HCT116 (cell line): ENCODE results near the gene SEPHS2. TPM values are rescaled to one million over a fixed set of nuclear protein-coding genes. Genes with fewer than 3 reads are reported as not detected.

Experiments used
- ATAC-seq: fragments of 200-7000 bp; cut with Tn5 transposase; 2 replicates; pipeline ENCODE4 v1.9.1; 2020; ENCODE audit warnings: mild to moderate bottlenecking, moderate library complexity
- BruUV-seq: library from RNA; stranded (reverse); fragments of 400-500 nt; replicated peaks from 2 replicates; lab custom pipeline; 2021; lab: Mats Ljungman, UMichigan
- CTCF ChIA-PET: fragments of 300-600 bp; sonication (Branson Sonifier 250); formaldehyde crosslinking; loops from one replicate; lab custom pipeline; 2021; ENCODE audit warnings: antibody characterized with exemption; lab: Charles Lee
- POLR2A ChIA-PET: fragments of 300-600, 350-600 bp; sonication (Branson Sonifier 250); formaldehyde crosslinking; loops from one replicate; lab custom pipeline; 2021; ENCODE audit warnings: antibody characterized with exemption; lab: Charles Lee
- RAD21 ChIA-PET, 2 experiments: fragments of 300-600 bp; sonication (Branson Sonifier 250); formaldehyde crosslinking; loops; one replicate each; lab custom pipeline; 2023; ENCODE audit warnings: low total read pairs in 2 of 2; ENCODE audit not compliant: uncharacterized antibody in 2 of 2, unreplicated experiment in 2 of 2, low non-redundant PET in 1 of 2; lab: Charles Lee
- DNase-seq: peaks from one replicate; pipeline ENCODE4 v3.0.0-alpha.2; 2010; ENCODE audit warnings: low read depth, low spot score
- H2AFZ ChIP-seq: fragments of 200-600 bp; shearing (Covaris generic), sonication (generic); 2 replicates; pipeline ENCODE4 v1.6.1; 2017; ENCODE audit warnings: low read depth, mixed run types, mixed read lengths, antibody characterized with exemption, low read length; ENCODE audit not compliant: poor library complexity, severe bottlenecking
- H3K27ac ChIP-seq: 2 replicates; pipeline ENCODE4 v1.5.1; 2012; ENCODE audit warnings: low read depth, low read length
- H3K27me3 ChIP-seq: fragments of 200-600 bp; sonication (generic); 2 replicates; pipeline ENCODE4 v1.6.1; 2016; ENCODE audit warnings: mixed run types, low read length, mixed read lengths; ENCODE audit not compliant: insufficient read depth
- H3K36me3 ChIP-seq, 2 experiments: fragments of 200-500 bp in 1 of 2; fragments of 200-600 bp in 1 of 2; sonication (Bioruptor generic) in 1 of 2; sonication (generic) in 1 of 2; 2 replicates each; pipeline versions ENCODE4 v1.5.1 to v1.6.1; 2014 to 2016; ENCODE audit warnings: low read length in 2 of 2, inconsistent platforms in 1 of 2, mixed read lengths in 1 of 2, mixed run types in 1 of 2; ENCODE audit not compliant: insufficient read depth in 2 of 2, control insufficient read depth in 1 of 2
- H3K4me1 ChIP-seq, 2 experiments: fragments of 200-600 bp in 1 of 2; sonication (generic) in 1 of 2; 2 replicates each; pipeline versions ENCODE4 v1.5.1 to v1.6.1; 2012 to 2017; ENCODE audit warnings: low read length in 2 of 2, inconsistent platforms in 1 of 2, mild to moderate bottlenecking in 1 of 2, mixed read lengths in 1 of 2, mixed run types in 1 of 2, moderate library complexity in 1 of 2; ENCODE audit not compliant: insufficient read depth in 2 of 2, control insufficient read depth in 1 of 2
- H3K4me2 ChIP-seq: fragments of 200-600 bp; sonication (generic); 2 replicates; pipeline ENCODE4 v1.6.1; 2017; ENCODE audit warnings: mixed run types, low read length, mixed read lengths
- H3K4me3 ChIP-seq, 2 experiments: fragments of 200-600 bp in 1 of 2; sonication (generic) in 1 of 2; replicated peaks in 1 of 2; 2 replicates each; pipeline ENCODE4 v1.5.1; 2011 to 2016; ENCODE audit warnings: low read length in 2 of 2, control low read depth in 1 of 2, low read depth in 1 of 2, mild to moderate bottlenecking in 1 of 2, mixed read lengths in 1 of 2, mixed run types in 1 of 2
- H3K79me2 ChIP-seq: fragments of 200-600 bp; sonication (generic); 2 replicates; pipeline ENCODE4 v1.6.1; 2017; ENCODE audit warnings: mild to moderate bottlenecking, mixed run types, low read length, moderate library complexity, mixed read lengths; ENCODE audit not compliant: insufficient read depth
- H3K9ac ChIP-seq: fragments of 200-600 bp; sonication (generic); 2 replicates; pipeline ENCODE4 v1.6.1; 2016; ENCODE audit warnings: low read length, mixed read lengths
- H3K9me2 ChIP-seq: fragments of 200-600 bp; sonication (generic), shearing (Covaris generic); 2 replicates; pipeline ENCODE4 v1.6.1; 2017; ENCODE audit warnings: mixed run types, mild to moderate bottlenecking, moderate library complexity; ENCODE audit not compliant: insufficient read depth
- H3K9me3 ChIP-seq, 2 experiments: fragments of 200-500 bp in 1 of 2; fragments of 200-600 bp in 1 of 2; sonication (Bioruptor generic) in 1 of 2; sonication (generic) in 1 of 2; 2 replicates each; pipeline ENCODE4 v1.6.1; 2014 to 2017; ENCODE audit warnings: low read length in 2 of 2, mixed read lengths in 2 of 2, inconsistent platforms in 1 of 2, low read depth in 1 of 2, mild to moderate bottlenecking in 1 of 2, mixed run types in 1 of 2, moderate library complexity in 1 of 2; ENCODE audit not compliant: control insufficient read depth in 1 of 2, insufficient read depth in 1 of 2
- H4K20me1 ChIP-seq: fragments of 200-600 bp; sonication (generic), shearing (Covaris generic); 2 replicates; pipeline ENCODE4 v1.6.1; 2017; ENCODE audit warnings: mixed run types, mild to moderate bottlenecking, moderate library complexity; ENCODE audit not compliant: insufficient read depth
- ATF3 ChIP-seq: IDR thresholded peaks from 2 replicates; pipeline ENCODE4 v1.6.1; 2012
- CBX3 ChIP-seq: IDR thresholded peaks from 2 replicates; pipeline ENCODE4 v1.6.1; 2012; ENCODE audit warnings: low read depth
- EGR1 ChIP-seq: IDR thresholded peaks from 2 replicates; pipeline ENCODE4 v1.6.1; 2012; ENCODE audit warnings: low read depth
- ELF1 ChIP-seq: IDR thresholded peaks from 2 replicates; pipeline ENCODE4 v1.6.1; 2012; ENCODE audit warnings: low read depth, borderline replicate concordance
- EZH2phosphoT487 ChIP-seq: fragments of 200-600 bp; IDR thresholded peaks from 2 replicates; pipeline ENCODE4 v1.6.1; 2018; ENCODE audit warnings: antibody characterized with exemption, borderline replicate concordance
- JUND ChIP-seq: IDR thresholded peaks from 2 replicates; pipeline ENCODE4 v1.6.1; 2012
- MAX ChIP-seq: IDR thresholded peaks from 2 replicates; pipeline ENCODE4 v1.6.1; 2012
- POLR2A ChIP-seq: IDR thresholded peaks from 2 replicates; pipeline ENCODE4 v1.7.0; 2011; ENCODE audit warnings: borderline replicate concordance; ENCODE audit not compliant: insufficient read depth, insufficient read length; ENCODE audit errors: extremely low read depth
- POLR2AphosphoS5 ChIP-seq: IDR thresholded peaks from 2 replicates; pipeline ENCODE4 v1.6.1; 2011; ENCODE audit warnings: mild to moderate bottlenecking, low read depth, low read length, moderate library complexity
- RAD21 ChIP-seq: IDR thresholded peaks from 2 replicates; pipeline ENCODE4 v1.6.1; 2012; ENCODE audit warnings: low read depth, mild to moderate bottlenecking
- SIN3A ChIP-seq: IDR thresholded peaks from 2 replicates; pipeline ENCODE4 v1.6.1; 2012; ENCODE audit warnings: low read depth
- SRF ChIP-seq: IDR thresholded peaks from 2 replicates; pipeline ENCODE4 v1.6.1; 2012; ENCODE audit warnings: low read depth
- TCF7L2 ChIP-seq: IDR thresholded peaks from 2 replicates; pipeline ENCODE4 v1.7.0; 2011; ENCODE audit warnings: borderline replicate concordance, inconsistent platforms; ENCODE audit not compliant: insufficient read depth, insufficient read length; ENCODE audit errors: extremely low read depth
- YY1 ChIP-seq: IDR thresholded peaks from 2 replicates; pipeline ENCODE4 v1.6.1; 2011; ENCODE audit warnings: low read length, low read depth, moderate library complexity, mild to moderate bottlenecking; ENCODE audit not compliant: insufficient replicate concordance; ENCODE audit errors: extremely low read depth
- ZFX ChIP-seq: fragments of 450-650 bp; IDR thresholded peaks from 2 replicates; pipeline ENCODE4 v1.6.1; 2017
- ZNF274 ChIP-seq: fragments of 200-500 bp; sonication (Bioruptor generic); IDR thresholded peaks from 2 replicates; pipeline ENCODE4 v1.6.1; 2014; ENCODE audit warnings: mild to moderate bottlenecking, low read depth, low read length, inconsistent platforms
- intact Hi-C: fragments of 100-400 bp; cut with micrococcal nuclease; formaldehyde crosslinking; loops from 2 replicates; pipeline ENCODE4 v1.10.0; 2022
- total RNA-seq: library from RNA; stranded (reverse); gene quantifications from one replicate; pipeline ENCODE4 v1.2.1, GENCODE V29; 2021; ENCODE audit not compliant: unreplicated experiment
- TF ChIP-seq, protein P1 (sequence below): IDR thresholded peaks from 2 replicates; pipeline ENCODE4 v1.6.1; 2012; ENCODE audit warnings: low read depth
- TF ChIP-seq, protein P2 (sequence below), 3 experiments: fragments of 200-600 bp in 1 of 3; sonication (generic) in 1 of 3; IDR thresholded peaks in 2 of 3; conservative IDR thresholded peaks in 1 of 3; 2 replicates each; pipeline ENCODE4 v1.5.1; 2012 to 2017; ENCODE audit warnings: low read depth in 2 of 3, low read length in 2 of 3, antibody characterized with exemption in 1 of 3, borderline replicate concordance in 1 of 3, control low read depth in 1 of 3, mild to moderate bottlenecking in 1 of 3, mixed read lengths in 1 of 3, mixed run types in 1 of 3, moderate library complexity in 1 of 3; ENCODE audit not compliant: insufficient read depth in 1 of 3

Gene SEPHS2
- total RNA-seq, 1 experiment from 2014 or later: 51.3 TPM

DNA sequence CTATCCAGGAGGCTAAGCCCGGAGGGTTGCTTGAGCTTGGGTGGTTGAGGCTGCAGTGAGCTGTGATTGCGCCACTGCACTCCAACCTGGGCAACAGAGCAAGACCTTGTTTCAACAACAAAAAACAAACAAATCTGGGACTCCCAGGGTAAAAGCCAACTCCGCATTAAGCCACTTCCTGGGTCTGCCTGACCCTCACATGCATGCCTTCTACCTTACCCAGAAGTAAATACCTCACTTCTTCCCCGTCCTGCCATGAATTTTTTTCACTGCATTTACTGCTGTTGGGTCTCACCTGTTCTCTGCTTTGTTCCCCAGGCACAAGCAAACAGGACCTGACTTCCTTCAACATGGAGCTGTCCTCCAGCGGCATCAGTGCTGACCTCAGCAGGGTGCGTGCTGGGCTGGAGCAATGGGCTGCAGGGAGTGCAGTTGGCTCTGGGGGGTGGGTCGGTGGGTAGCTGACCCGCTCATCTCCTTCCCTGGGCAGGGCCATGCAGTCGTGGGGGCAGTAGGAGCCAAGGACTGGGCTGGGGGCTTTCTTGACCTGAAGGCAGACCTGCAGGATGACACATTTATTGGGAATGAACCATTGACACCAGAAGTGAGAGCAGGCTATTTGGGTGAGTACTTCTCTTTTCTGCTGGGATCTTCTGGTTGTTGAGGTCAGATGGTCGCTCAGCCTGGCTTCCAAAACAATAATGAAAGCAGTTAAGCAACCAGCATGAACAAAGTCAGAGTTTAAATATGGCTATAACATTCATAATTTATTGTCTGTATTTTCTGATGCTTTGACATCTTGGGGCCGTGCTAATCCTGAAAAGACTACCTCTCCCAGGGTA, 43.3 kb upstream of the SEPHS2 start:
- DNase-seq (no peak), ATAC-seq (no peak)
- H4K20me1 ChIP-seq: no peaks in the 10 kb centered on the region
- no peak overlapping the region for H3K9ac ChIP-seq
- no peak overlapping the region for H3K4me3 ChIP-seq
- no TSS peak for BruUV-seq
- H3K79me2 ChIP-seq: no peaks in the 10 kb centered on the region
- H3K36me3 ChIP-seq: no peaks in the 10 kb centered on the region
- no peak for TF ChIP-seq POLR2AphosphoS5
- TF ChIP-seq JUND: no peak
- no peak for TF ChIP-seq ZFX
- TF ChIP-seq POLR2A: no peak
- no peak for TF ChIP-seq ATF3
- TF ChIP-seq, protein P1, sequence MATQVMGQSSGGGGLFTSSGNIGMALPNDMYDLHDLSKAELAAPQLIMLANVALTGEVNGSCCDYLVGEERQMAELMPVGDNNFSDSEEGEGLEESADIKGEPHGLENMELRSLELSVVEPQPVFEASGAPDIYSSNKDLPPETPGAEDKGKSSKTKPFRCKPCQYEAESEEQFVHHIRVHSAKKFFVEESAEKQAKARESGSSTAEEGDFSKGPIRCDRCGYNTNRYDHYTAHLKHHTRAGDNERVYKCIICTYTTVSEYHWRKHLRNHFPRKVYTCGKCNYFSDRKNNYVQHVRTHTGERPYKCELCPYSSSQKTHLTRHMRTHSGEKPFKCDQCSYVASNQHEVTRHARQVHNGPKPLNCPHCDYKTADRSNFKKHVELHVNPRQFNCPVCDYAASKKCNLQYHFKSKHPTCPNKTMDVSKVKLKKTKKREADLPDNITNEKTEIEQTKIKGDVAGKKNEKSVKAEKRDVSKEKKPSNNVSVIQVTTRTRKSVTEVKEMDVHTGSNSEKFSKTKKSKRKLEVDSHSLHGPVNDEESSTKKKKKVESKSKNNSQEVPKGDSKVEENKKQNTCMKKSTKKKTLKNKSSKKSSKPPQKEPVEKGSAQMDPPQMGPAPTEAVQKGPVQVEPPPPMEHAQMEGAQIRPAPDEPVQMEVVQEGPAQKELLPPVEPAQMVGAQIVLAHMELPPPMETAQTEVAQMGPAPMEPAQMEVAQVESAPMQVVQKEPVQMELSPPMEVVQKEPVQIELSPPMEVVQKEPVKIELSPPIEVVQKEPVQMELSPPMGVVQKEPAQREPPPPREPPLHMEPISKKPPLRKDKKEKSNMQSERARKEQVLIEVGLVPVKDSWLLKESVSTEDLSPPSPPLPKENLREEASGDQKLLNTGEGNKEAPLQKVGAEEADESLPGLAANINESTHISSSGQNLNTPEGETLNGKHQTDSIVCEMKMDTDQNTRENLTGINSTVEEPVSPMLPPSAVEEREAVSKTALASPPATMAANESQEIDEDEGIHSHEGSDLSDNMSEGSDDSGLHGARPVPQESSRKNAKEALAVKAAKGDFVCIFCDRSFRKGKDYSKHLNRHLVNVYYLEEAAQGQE: no peak
- TF ChIP-seq EZH2phosphoT487: no peak
- TF ChIP-seq RAD21: no peak
- TF ChIP-seq SRF: no peak
- no peak for TF ChIP-seq ZNF274
- TF ChIP-seq TCF7L2: no peak
- TF ChIP-seq EGR1: no peak
- no peak for TF ChIP-seq ELF1
- TF ChIP-seq CBX3: no peak
- TF ChIP-seq, protein P2, sequence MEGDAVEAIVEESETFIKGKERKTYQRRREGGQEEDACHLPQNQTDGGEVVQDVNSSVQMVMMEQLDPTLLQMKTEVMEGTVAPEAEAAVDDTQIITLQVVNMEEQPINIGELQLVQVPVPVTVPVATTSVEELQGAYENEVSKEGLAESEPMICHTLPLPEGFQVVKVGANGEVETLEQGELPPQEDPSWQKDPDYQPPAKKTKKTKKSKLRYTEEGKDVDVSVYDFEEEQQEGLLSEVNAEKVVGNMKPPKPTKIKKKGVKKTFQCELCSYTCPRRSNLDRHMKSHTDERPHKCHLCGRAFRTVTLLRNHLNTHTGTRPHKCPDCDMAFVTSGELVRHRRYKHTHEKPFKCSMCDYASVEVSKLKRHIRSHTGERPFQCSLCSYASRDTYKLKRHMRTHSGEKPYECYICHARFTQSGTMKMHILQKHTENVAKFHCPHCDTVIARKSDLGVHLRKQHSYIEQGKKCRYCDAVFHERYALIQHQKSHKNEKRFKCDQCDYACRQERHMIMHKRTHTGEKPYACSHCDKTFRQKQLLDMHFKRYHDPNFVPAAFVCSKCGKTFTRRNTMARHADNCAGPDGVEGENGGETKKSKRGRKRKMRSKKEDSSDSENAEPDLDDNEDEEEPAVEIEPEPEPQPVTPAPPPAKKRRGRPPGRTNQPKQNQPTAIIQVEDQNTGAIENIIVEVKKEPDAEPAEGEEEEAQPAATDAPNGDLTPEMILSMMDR (IDR thresholded peaks at IDR 0.05 in 2 of 3, conservative IDR thresholded peaks at IDR 0.05 in 1 of 3; ENCODE audit: borderline replicate concordance in 1 of 3, insufficient read depth in 1 of 3, low read depth in 2 of 3, low read length in 2 of 3): no peak
- TF ChIP-seq MAX: no peak
- TF ChIP-seq YY1: no peak
- no peak for TF ChIP-seq SIN3A
- TF ChIP-seq, all 23 proteins: peak for 0
- Histone ChIP-seq H3K9me2 (no peaks in the 10 kb centered on the region), H3K9me3 (no peaks in the 10 kb centered on the region), H3K4me2 (no peak overlapping the region), H2AFZ (no peak overlapping the region), H3K27ac (no peak overlapping the region), H3K27me3 (no peaks in the 10 kb centered on the region), H3K4me1 (peaks cover 7% of the 10 kb centered on the region in 2 experiments)
- ChIA-PET POLR2A (no interaction called here), CTCF (no interaction called here), RAD21 (interaction anchor here in 1 of 2 experiments (0.7 kb wide), 1 partner anchor 489 kb away, joined by 3 read pairs; no protein-coding TSS in a partner anchor)
- intact Hi-C loops: no loop called here
